Kidney capillary endothelial cell (primary cell): Measurements from ENCODE around the gene PHEX.

ENCODE experiments used
- DNase-seq: peaks from one replicate; pipeline ENCODE4 v3.0.0-alpha.2; 2018; ENCODE audit warnings: low spot score

The PHEX gene

DNA sequence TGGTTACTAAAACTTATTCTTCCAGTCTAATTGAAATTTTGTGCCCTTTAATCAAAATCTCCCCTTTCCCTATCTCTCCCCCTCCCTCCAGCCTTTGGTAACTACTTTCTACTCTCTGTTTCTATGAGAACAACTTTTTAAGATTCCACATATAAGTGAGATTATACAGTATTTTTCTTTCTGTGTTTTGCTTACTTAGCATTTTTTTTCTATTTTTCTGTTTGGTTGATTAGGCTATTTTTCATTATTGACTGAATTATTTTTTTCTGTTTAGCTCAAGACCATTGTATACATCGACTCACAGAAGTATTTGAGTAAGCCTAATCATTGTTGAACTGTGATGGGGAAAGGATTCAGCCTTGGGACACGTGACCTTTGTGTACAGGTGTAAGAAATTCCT lies 116.4 kb downstream of the PHEX start:
- no peak for DNase-seq

GRCh38 chrX:22150371-22150770 lies 118.2 kb downstream of the PHEX start:
- DNase-seq, result no peak

GRCh38 chrX:22155126-22155525 lies 123.0 kb downstream of the PHEX start:
- no peak for DNase-seq

DNA sequence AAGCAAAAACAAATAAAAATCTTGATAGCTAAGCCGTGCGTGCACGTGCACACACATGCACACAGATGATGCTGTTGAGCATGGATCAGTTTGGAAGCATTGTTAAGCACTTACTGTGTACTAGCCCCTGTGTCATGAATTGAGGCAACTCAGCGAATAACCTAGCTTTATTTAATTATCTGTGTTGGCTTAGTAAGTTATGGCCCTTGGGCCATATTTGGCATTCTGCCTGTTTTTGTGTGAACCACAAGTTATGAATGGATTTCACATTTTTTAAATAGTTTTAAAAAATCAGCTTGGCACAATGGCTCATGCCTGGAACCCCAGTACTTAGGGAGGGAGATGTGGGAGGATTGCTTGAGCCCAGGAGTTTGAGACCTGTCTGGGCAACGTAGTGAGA lies 126.9 kb downstream of the PHEX start:
- DNase-seq, result no peak

DNA sequence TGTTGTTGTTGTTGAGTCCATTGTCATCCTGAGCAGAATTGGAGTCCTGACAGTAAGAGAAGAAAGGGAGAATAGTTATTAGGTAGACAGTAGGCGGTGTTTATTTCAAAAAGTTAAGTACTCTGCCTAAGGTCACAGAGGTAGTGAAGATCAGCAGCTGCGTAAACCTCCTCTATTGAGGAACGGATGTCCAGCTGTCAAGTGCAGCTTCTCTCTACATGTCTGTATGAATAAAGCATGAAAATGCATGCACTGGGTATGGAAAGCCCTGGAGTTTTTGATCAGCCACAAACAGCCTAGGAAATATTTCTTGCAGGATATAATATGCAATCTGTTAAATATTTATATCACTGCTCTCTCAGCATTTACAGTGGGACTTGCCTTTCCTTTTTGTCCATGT lies 131.2 kb downstream of the PHEX start:
- no peak for DNase-seq

DNA sequence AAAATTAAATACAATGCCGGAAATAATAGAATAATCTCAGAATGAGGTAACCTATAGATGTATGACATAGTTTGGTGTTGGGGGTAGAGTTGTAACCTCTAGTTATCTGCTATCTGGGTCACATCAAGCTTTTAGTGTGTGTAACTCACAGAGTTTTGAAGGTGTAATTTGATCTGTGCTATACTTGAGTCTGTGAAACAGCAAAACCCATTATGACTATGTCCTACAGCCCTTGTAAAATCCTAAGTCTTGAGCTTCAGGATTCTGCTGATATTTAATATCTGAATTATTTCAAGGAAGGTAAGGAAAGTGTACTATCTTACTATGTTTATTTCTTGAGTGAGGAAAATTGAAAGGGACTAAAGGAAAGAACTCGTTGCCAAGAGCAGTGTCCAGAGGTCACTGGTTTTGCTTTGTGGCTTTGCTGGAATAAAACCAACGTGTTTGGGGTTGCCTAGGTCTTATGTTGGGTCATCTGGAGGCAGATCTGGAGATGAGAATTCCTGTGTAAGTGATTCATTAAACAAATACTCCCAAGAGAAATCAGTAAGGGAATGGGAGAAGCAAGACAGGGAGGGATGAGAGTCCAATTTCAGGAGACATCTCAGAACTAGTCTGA lies 132.8 kb downstream of the PHEX start:
- DNase-seq, result no peak

- DNase-seq, result no peak
Observed at GRCh38 chrX:22165732-22166457, 133.8 kb downstream of the PHEX start.

GRCh38 chrX:22171287-22172060 lies 139.3 kb downstream of the PHEX start:
- no peak for DNase-seq

- no peak for DNase-seq
Observed at GRCh38 chrX:22173966-22174365, 141.8 kb downstream of the PHEX start.

DNA sequence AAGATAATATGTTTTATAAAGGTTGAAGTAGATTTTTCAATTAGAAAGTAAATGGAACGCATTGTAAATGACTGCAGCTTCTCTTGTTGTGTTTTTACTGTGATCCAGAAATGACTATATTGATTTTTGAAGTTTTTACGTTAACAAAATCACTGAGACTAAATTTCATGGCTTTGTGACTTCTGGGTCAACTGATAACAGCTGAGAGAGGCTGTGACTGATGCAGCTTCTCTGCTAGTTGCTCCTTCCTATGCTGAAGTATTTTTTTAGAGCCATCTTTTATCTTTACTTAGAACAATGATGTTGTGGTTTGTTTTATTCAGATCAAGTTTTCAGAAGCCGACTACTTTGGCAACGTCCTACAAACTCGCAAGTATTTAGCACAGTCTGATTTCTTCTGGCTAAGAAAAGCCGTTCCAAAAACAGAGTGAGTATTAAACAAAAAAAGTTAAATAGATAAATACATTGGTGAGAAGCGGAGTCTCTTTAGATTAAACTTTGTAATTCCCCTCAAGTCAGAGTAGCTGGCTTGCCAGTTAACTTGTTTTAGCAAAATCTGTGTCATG lies 145.9 kb downstream of the PHEX start:
- no peak for DNase-seq

DNA sequence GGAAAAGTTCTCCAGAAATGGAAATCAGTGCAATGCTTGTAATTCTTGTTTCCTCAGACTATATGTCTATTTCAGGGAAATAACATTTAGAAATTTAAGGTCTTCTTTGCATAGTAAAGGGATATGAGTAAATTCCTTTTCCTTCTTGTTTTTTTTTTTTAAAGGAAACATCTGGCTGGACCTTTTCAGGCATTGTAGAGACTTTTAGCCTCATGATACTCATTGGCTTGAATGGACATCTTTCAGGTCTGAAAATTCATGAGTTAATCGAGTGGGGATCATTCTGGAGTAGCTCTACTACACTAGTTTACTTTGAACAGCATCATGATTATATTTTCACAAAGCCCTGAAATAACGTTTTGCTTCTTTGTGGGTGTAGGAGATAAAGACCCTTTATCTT lies 152.0 kb downstream of the PHEX start:
- DNase-seq, result peak; percentile 24

DNA sequence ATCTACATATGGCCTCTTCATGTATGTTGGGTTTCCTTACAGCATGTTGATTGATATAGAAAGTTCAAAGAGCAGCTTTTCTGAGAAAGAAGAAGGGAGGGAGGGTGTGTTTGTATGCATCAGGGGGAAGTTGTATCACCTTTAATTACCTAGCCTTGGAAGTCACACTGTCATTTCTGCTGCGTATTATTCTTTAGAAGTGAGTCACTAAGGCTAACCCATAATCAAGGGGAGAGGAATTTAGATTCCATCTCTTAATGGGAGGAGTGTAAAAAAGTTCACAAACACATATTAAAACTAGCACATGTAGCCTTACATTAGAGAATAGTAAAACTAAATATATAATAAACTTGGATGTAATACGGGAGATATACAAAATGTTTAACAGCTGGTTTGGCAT lies 154.0 kb downstream of the PHEX start:
- no peak for DNase-seq

DNA sequence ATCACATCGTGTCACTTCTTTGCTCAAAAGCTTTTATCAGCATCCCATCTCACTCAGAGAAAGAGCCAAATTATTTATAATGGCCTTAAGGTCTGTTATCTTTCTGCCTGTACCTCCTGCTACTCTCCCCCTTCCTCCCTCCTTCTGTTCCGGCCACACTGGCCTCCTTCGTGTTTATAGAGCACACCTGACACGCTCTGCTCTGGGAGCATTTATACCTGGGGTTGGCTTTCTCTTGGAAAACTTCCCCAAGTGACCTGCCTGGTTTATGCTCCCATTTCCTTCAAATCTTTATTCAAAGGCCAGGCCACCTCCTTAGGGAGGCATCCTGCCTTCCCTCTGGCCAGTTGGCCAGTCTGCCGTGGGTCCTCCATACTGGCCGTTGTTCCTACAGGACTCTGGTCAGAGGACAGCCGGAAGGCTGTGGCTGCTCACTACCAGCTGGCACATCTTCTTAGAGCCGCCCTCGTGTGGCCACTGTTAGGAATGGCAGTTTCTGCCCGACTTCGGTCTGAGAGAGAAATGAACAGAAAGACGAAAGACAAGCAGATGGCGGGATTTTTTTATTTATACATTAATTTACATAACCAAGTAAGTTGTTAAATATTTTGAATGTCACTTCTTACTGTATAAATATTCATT lies 160.4 kb downstream of the PHEX start:
- DNase-seq, result peak; percentile 42

GRCh38 chrX:22193851-22194659 lies 161.9 kb downstream of the PHEX start:
- no peak for DNase-seq

DNA sequence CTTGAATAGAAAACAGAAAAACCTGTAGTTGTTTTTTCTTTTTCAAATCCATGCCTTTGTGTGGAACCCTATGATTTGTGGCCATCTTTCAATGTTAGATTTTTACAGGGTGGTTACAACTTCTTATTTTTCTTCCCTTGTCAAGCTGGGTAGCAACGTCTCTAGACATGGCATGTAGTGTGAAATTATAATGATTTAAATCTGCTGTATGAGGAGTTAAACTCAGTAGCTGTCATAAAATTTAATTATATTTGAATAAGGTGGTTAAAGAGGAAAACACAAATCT lies 162.5 kb downstream of the PHEX start:
- no peak for DNase-seq

DNA sequence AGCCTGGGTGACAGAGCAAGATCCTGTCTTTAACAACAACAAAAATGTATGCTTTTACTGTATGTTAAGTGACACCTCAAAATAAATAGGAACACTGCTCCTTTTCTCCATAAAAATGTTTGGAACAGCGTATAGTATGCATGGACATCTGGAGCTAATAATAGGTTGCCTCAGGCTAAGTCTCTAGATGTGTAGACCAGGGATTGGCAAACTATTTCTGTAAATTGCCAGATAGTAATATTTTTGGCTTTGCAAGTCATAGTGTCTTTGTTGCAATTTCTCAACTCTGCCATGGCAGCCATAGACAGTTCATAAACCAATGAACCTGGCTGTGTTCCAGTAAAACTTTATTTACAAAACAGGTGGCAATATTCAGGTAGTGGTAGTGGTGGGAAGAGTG lies 164.0 kb downstream of the PHEX start:
- DNase-seq, result no peak

GRCh38 chrX:22202251-22202650 lies 170.1 kb downstream of the PHEX start:
- no peak for DNase-seq

GRCh38 chrX:22203186-22203585 lies 171.1 kb downstream of the PHEX start:
- DNase-seq, result no peak

- no peak for DNase-seq
Observed at GRCh38 chrX:22206781-22207180, 174.7 kb downstream of the PHEX start.

DNA sequence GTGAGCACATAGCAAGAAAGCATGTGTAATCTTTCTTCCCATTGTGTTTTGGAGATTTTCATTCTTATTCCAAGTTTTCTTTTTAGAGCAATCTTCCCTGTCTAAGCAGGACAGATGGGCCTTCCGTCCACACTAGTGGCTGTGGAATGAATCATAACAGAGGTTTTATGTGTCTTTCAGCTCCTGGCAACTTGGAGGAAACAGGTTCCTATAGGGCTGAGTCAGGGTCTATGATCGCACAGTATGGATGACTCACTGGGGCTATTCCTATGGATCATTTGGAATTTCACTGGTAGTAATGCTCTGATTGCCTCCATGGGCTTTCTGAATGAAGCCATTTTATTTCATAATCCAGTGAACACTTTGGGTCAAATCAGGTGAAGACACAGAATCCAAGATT lies 188.8 kb downstream of the PHEX start:
- DNase-seq, result peak; percentile 50

DNA sequence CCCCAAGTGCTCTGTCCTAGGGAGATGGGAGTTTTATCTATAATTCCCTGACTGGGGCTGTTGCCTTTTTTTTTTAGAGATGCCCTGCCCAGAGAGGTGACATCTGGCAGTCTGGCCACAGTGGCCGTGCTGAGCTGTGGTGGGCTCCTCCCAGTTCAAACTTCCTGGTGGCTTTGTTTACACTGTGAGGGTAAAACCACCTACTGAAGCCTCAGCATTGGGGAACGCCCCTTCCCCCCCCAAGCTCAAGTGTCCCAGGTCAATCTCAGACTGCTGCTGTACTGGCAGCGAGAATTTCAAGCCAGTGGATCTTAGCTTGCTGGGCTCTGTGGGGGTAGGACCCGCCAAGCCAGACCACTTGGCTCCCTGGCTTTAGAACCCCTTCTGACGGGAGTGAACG lies 202.3 kb downstream of the PHEX start:
- no peak for DNase-seq

DNA sequence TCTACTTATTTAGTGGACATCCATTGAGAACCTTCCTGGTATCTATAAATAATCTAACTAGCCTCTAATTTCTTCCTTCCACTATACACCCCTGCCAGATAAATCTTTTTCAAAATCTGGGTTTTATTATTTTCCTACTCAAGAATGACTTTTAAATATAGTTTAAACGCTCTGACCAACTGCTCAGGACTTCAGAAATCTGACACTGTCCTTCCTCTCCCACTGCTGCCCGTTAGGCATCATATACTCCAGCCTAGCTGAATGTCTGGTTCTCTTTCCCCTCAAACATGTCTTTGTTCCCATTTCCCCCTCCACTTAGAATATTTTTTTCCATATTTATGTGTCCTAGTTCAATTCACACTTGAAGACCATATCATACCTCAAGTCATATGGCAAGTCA lies 205.4 kb downstream of the PHEX start:
- DNase-seq, result no peak
